HG03354 (cell line): Measurements from ENCODE around the gene KSR2.

ENCODE experiments used
- ATAC-seq: cut with Tn5 transposase; IDR thresholded peaks from one replicate; pipeline ENCODE4 v1.9.1; 2021; ENCODE audit warnings: mild to moderate bottlenecking; ENCODE audit not compliant: unreplicated experiment, poor library complexity, severe bottlenecking

Gene KSR2

GRCh38 chr12:117724543-117724942 lies 244.2 kb downstream of the KSR2 start:
- no peak for ATAC-seq

GRCh38 chr12:117718559-117718958 lies 250.2 kb downstream of the KSR2 start:
- no peak for ATAC-seq

GRCh38 chr12:117718141-117718540 lies 250.6 kb downstream of the KSR2 start:
- no peak for ATAC-seq

- ATAC-seq, result no peak
Observed at GRCh38 chr12:117714203-117714602, 254.6 kb downstream of the KSR2 start.

- ATAC-seq, result no peak
Observed at GRCh38 chr12:117710121-117710520, 258.7 kb downstream of the KSR2 start.

GRCh38 chr12:117707861-117708260 lies 260.9 kb downstream of the KSR2 start:
- no peak for ATAC-seq

- no peak for ATAC-seq
Observed at GRCh38 chr12:117703584-117703983, 265.2 kb downstream of the KSR2 start.

- ATAC-seq, result no peak
Observed at GRCh38 chr12:117702741-117703140, 266.0 kb downstream of the KSR2 start.

GRCh38 chr12:117699575-117699974 lies 269.2 kb downstream of the KSR2 start:
- no peak for ATAC-seq

GRCh38 chr12:117699118-117699517 lies 269.7 kb downstream of the KSR2 start:
- no peak for ATAC-seq

- ATAC-seq, result no peak
Observed at GRCh38 chr12:117695956-117696355, 272.8 kb downstream of the KSR2 start.

- no peak for ATAC-seq
Observed at GRCh38 chr12:117692512-117692911, 276.3 kb downstream of the KSR2 start.

GRCh38 chr12:117689857-117690256 lies 278.9 kb downstream of the KSR2 start:
- ATAC-seq, result no peak

GRCh38 chr12:117688446-117688845 lies 280.3 kb downstream of the KSR2 start:
- ATAC-seq, result no peak

- ATAC-seq, result no peak
Observed at GRCh38 chr12:117686911-117687377, 281.8 kb downstream of the KSR2 start.

- ATAC-seq, result no peak
Observed at GRCh38 chr12:117686210-117686609, 282.6 kb downstream of the KSR2 start.

GRCh38 chr12:117685110-117685926 lies 283.5 kb downstream of the KSR2 start:
- no peak for ATAC-seq

GRCh38 chr12:117684471-117684870 lies 284.3 kb downstream of the KSR2 start:
- ATAC-seq, result no peak

- no peak for ATAC-seq
Observed at GRCh38 chr12:117680312-117680711, 288.5 kb downstream of the KSR2 start.

GRCh38 chr12:117679776-117680175 lies 289.0 kb downstream of the KSR2 start:
- ATAC-seq, result no peak

GRCh38 chr12:117674763-117675162 lies 294.0 kb downstream of the KSR2 start:
- no peak for ATAC-seq

- no peak for ATAC-seq
Observed at GRCh38 chr12:117674313-117674712, 294.5 kb downstream of the KSR2 start.
